Sigmoid colon (tissue), 4 donors: ENCODE results near the gene ADARB2.

Source experiments
- EP300 ChIP-seq, 4 donors: sonication (generic); formaldehyde crosslinking; IDR thresholded peaks; one replicate each; pipeline ENCODE4 v1.6.1; 2017; ENCODE audit warnings: antibody characterized with exemption in 4 of 4
- POLR2A ChIP-seq, 2 donors: fragments of 450-650 bp; IDR thresholded peaks; one replicate each; pipeline ENCODE4 v1.6.1; 2016; ENCODE audit warnings: antibody characterized with exemption in 2 of 2, mild to moderate bottlenecking in 2 of 2, moderate library complexity in 2 of 2

DNA sequence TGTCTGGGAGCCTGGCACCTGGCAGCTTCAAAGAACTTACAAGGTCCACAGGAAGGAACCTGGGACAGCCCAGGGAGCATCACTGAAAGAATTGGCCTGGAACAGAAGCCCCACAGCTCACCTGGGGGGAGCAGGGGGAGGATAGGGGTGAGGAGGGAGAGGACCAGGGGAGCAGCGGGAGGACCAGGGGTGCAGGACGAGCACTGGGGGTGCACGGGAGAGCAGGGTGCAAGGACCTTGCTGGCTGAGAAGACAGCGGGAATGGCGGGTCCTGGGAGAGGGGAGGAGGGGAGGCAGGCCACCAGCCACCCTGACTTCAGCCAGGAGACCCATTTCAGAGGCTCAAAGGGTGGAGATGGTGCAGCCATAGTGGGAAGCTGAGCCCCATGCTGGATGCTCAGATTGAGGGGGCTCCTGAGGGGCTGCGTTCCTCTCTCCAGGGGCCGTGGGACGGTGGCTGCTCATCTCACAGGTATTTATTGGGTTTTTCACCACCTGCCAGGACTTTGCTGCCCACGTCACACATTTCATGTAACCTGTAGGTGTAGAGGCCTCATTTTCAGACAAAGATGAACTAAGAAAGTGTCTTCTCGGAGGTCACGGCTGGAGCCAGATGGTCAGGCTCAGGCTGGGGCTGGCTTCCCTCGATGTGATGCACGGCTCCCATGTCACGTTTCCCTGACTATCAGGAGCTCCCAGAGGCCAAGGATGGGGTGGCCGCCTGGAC is 571.1 kb downstream of the ADARB2 start:
- TF ChIP-seq EP300 (IDR thresholded peaks at IDR 0.05), result no peak
- no peak for TF ChIP-seq POLR2A (IDR thresholded peaks at IDR 0.05)
